GM21447 (cell line): ENCODE data around the gene C16orf86.

ENCODE experiments used
- ATAC-seq: cut with Tn5 transposase; IDR thresholded peaks from one replicate; pipeline ENCODE4 v1.9.1; 2021; ENCODE audit not compliant: unreplicated experiment

Gene C16orf86

GRCh38 chr16:67666032-67666551 is 522 bp upstream of the C16orf86 start:
- ATAC-seq, result no peak

- no peak for ATAC-seq
Observed at GRCh38 chr16:67667453-67667816, 821 bp downstream of the C16orf86 start.

GRCh38 chr16:67667817-67668494 is 1.3 kb downstream of the C16orf86 start:
- ATAC-seq, result peak; percentile 67

- no peak for ATAC-seq
Observed at GRCh38 chr16:67668495-67669157, 2.0 kb downstream of the C16orf86 start.

- no peak for ATAC-seq
Observed at GRCh38 chr16:67669499-67670101, 3.0 kb downstream of the C16orf86 start.

GRCh38 chr16:67672306-67672705 is 5.7 kb downstream of the C16orf86 start:
- no peak for ATAC-seq

- ATAC-seq, result no peak
Observed at GRCh38 chr16:67672739-67673662, 6.4 kb downstream of the C16orf86 start.

GRCh38 chr16:67673712-67674580 is 7.3 kb downstream of the C16orf86 start:
- no peak for ATAC-seq

- no peak for ATAC-seq
Observed at GRCh38 chr16:67674851-67675578, 8.4 kb downstream of the C16orf86 start.

GRCh38 chr16:67675579-67675935 is 8.9 kb downstream of the C16orf86 start:
- ATAC-seq, result no peak

- ATAC-seq, result no peak
Observed at GRCh38 chr16:67675999-67676398, 9.4 kb downstream of the C16orf86 start.

GRCh38 chr16:67676516-67676915 is 9.9 kb downstream of the C16orf86 start:
- ATAC-seq, result no peak

GRCh38 chr16:67676939-67677338 is 10.3 kb downstream of the C16orf86 start:
- no peak for ATAC-seq

GRCh38 chr16:67677712-67678111 is 11.1 kb downstream of the C16orf86 start:
- no peak for ATAC-seq

GRCh38 chr16:67678354-67679023 is 11.9 kb downstream of the C16orf86 start:
- ATAC-seq, result no peak

- no peak for ATAC-seq
Observed at GRCh38 chr16:67679935-67680897, 13.6 kb downstream of the C16orf86 start.

GRCh38 chr16:67683767-67684166 is 17.2 kb downstream of the C16orf86 start:
- ATAC-seq, result no peak
